Measurements from ENCODE around the gene HS2ST1. TPM values are rescaled to one million over a fixed set of nuclear protein-coding genes. Genes with fewer than 3 reads are reported as not detected.

HS2ST1 gene
- total and polyA plus RNA-seq, 2 donors (not counting 1 experiment from before 2014, with no cell fraction given): 19.2 to 22.5 TPM

- TF ChIP-seq EZH2 (IDR thresholded peaks at IDR 0.05; ENCODE audit: low read length, missing control alignments) (no peak), CTCF (conservative IDR thresholded peaks at IDR 0.05 in 1 of 2, IDR thresholded peaks at IDR 0.05 in 1 of 2; ENCODE audit: low read depth in 1 of 2, low read length in 2 of 2) (no peak)
- Histone ChIP-seq H3K27me3 (ENCODE audit: control insufficient read depth, insufficient read depth, low read length) (no peaks in the 10 kb centered on the region), H2AFZ (ENCODE audit: low read length) (no peak overlapping the region), H3K36me3 (ENCODE audit: control insufficient read depth, insufficient read depth, low read length) (no peaks in the 10 kb centered on the region), H3K4me1 (ENCODE audit: control insufficient read depth, extremely low read depth, insufficient read depth, low read length) (no peaks in the 10 kb centered on the region), H3K9me3 (ENCODE audit: control insufficient read depth, insufficient read depth, low read depth, low read length) (no peaks in the 10 kb centered on the region), H3K4me2 (ENCODE audit: extremely low read depth, insufficient read depth, low read length) (no peak overlapping the region), H3K4me3 (replicated peaks in 1 of 4; ENCODE audit: control extremely low read depth in 1 of 4, insufficient read depth in 1 of 4, low read depth in 3 of 4, low read length in 4 of 4) (no peak overlapping the region), H3K27ac (ENCODE audit: insufficient read depth, low read length) (no peak overlapping the region), H3K9ac (ENCODE audit: insufficient read depth, low read length) (no peak overlapping the region), H4K20me1 (ENCODE audit: control insufficient read depth, extremely low read depth, insufficient read depth, low read length) (no peaks in the 10 kb centered on the region), H3K79me2 (ENCODE audit: control insufficient read depth, insufficient read depth, low read length) (no peaks in the 10 kb centered on the region)
- peak in 1 of 2 donors; percentile 21 for DNase-seq (ENCODE audit: low read depth in 2 of 2)
Observed at GRCh38 chr1:86993269-86993985, 79.0 kb downstream of the HS2ST1 start.

- H3K4me1 ChIP-seq (ENCODE audit: control insufficient read depth, extremely low read depth, insufficient read depth, low read length): no peaks in the 10 kb centered on the region
- no peak overlapping the region for H3K4me2 ChIP-seq (ENCODE audit: extremely low read depth, insufficient read depth, low read length)
- no peak for DNase-seq (ENCODE audit: low read depth in 2 of 2)
- no peak overlapping the region for H3K4me3 ChIP-seq (replicated peaks in 1 of 4; ENCODE audit: control extremely low read depth in 1 of 4, insufficient read depth in 1 of 4, low read depth in 3 of 4, low read length in 4 of 4)
- TF ChIP-seq EZH2 (IDR thresholded peaks at IDR 0.05; ENCODE audit: low read length, missing control alignments) (no peak), CTCF (conservative IDR thresholded peaks at IDR 0.05 in 1 of 2, IDR thresholded peaks at IDR 0.05 in 1 of 2; ENCODE audit: low read depth in 1 of 2, low read length in 2 of 2) (no peak)
- H3K79me2 ChIP-seq (ENCODE audit: control insufficient read depth, insufficient read depth, low read length): no peaks in the 10 kb centered on the region
- no peaks in the 10 kb centered on the region for H3K36me3 ChIP-seq (ENCODE audit: control insufficient read depth, insufficient read depth, low read length)
- H4K20me1 ChIP-seq (ENCODE audit: control insufficient read depth, extremely low read depth, insufficient read depth, low read length): no peaks in the 10 kb centered on the region
- H3K27ac ChIP-seq (ENCODE audit: insufficient read depth, low read length): no peak overlapping the region
- H3K9me3 ChIP-seq (ENCODE audit: control insufficient read depth, insufficient read depth, low read depth, low read length): no peaks in the 10 kb centered on the region
- H2AFZ ChIP-seq (ENCODE audit: low read length): no peak overlapping the region
- H3K9ac ChIP-seq (ENCODE audit: insufficient read depth, low read length): no peak overlapping the region
- no peaks in the 10 kb centered on the region for H3K27me3 ChIP-seq (ENCODE audit: control insufficient read depth, insufficient read depth, low read length)
Observed at GRCh38 chr1:86994061-86994460, 79.6 kb downstream of the HS2ST1 start.

- H3K4me1 ChIP-seq (ENCODE audit: control insufficient read depth, extremely low read depth, insufficient read depth, low read length): no peaks in the 10 kb centered on the region
- H3K9me3 ChIP-seq (ENCODE audit: control insufficient read depth, insufficient read depth, low read depth, low read length): no peaks in the 10 kb centered on the region
- no peaks in the 10 kb centered on the region for H3K27me3 ChIP-seq (ENCODE audit: control insufficient read depth, insufficient read depth, low read length)
- no peaks in the 10 kb centered on the region for H3K36me3 ChIP-seq (ENCODE audit: control insufficient read depth, insufficient read depth, low read length)
- no peaks in the 10 kb centered on the region for H3K79me2 ChIP-seq (ENCODE audit: control insufficient read depth, insufficient read depth, low read length)
- DNase-seq (ENCODE audit: low read depth in 2 of 2): peak in 1 of 2 donors; percentile 33
- H3K9ac ChIP-seq (ENCODE audit: insufficient read depth, low read length): no peak overlapping the region
- no peak overlapping the region for H2AFZ ChIP-seq (ENCODE audit: low read length)
- no peak overlapping the region for H3K27ac ChIP-seq (ENCODE audit: insufficient read depth, low read length)
- no peak overlapping the region for H3K4me3 ChIP-seq (replicated peaks in 1 of 4; ENCODE audit: control extremely low read depth in 1 of 4, insufficient read depth in 1 of 4, low read depth in 3 of 4, low read length in 4 of 4)
- H4K20me1 ChIP-seq (ENCODE audit: control insufficient read depth, extremely low read depth, insufficient read depth, low read length): no peaks in the 10 kb centered on the region
- H3K4me2 ChIP-seq (ENCODE audit: extremely low read depth, insufficient read depth, low read length): no peak overlapping the region
- no peak for TF ChIP-seq EZH2 (IDR thresholded peaks at IDR 0.05; ENCODE audit: low read length, missing control alignments)
- TF ChIP-seq CTCF (conservative IDR thresholded peaks at IDR 0.05 in 1 of 2, IDR thresholded peaks at IDR 0.05 in 1 of 2; ENCODE audit: low read depth in 1 of 2, low read length in 2 of 2): no peak
Observed at GRCh38 chr1:86997538-86997937, 83.1 kb downstream of the HS2ST1 start.
